SK-N-SH treated with all-trans-retinoic acid at 6 μM for 48 hours (cell line): Measurements from ENCODE around the gene STMN3.

Experiments
- ATAC-seq: fragments of 200-7000 bp; cut with Tn5 transposase; 3 replicates; pipeline ENCODE4 v1.9.1; 2020; ENCODE audit warnings: mild to moderate bottlenecking, moderate library complexity
- ARNTL ChIP-seq: fragments of 450-650 bp; formaldehyde crosslinking; IDR thresholded peaks from 2 replicates; pipeline ENCODE4 v1.5.0; 2020; ENCODE audit warnings: low read depth, mild to moderate bottlenecking, moderate library complexity, borderline replicate concordance
- BACH2 ChIP-seq: fragments of 250-450 bp; sonication (Bioruptor Pico); IDR thresholded peaks from 2 replicates; pipeline ENCODE4 v1.9.0; 2021; ENCODE audit warnings: mild to moderate bottlenecking, borderline replicate concordance
- CREB5 ChIP-seq: fragments of 250-450 bp; sonication (Bioruptor Pico); IDR thresholded peaks from 2 replicates; pipeline ENCODE4 v1.5.1; 2020; ENCODE audit warnings: low read depth, mild to moderate bottlenecking, moderate library complexity
- CSDC2 ChIP-seq: fragments of 250-450 bp; sonication (Bioruptor Pico); IDR thresholded peaks from 2 replicates; pipeline ENCODE4 v1.5.0; 2020; ENCODE audit warnings: mild to moderate bottlenecking, moderate library complexity
- ESRRG ChIP-seq: fragments of 250-450 bp; sonication (Bioruptor Pico); IDR thresholded peaks from 2 replicates; pipeline ENCODE4 v1.6.1; 2021; ENCODE audit warnings: mild to moderate bottlenecking
- GLIS3 ChIP-seq: fragments of 250-450 bp; sonication (Bioruptor Pico); IDR thresholded peaks from 2 replicates; pipeline ENCODE4 v1.5.0; 2020; ENCODE audit warnings: mild to moderate bottlenecking, moderate library complexity
- ISL1 ChIP-seq: fragments of 250-450 bp; sonication (Bioruptor Pico); IDR thresholded peaks from 2 replicates; pipeline ENCODE4 v2.1.2; 2022; ENCODE audit warnings: mild to moderate bottlenecking, moderate library complexity
- OSR1 ChIP-seq: fragments of 250-450 bp; sonication (Bioruptor Pico); IDR thresholded peaks from 2 replicates; pipeline ENCODE4 v1.8.0; 2022; ENCODE audit warnings: moderate library complexity, mild to moderate bottlenecking, inconsistent platforms
- PATZ1 ChIP-seq: fragments of 250-450 bp; sonication (Bioruptor Pico); IDR thresholded peaks from 2 replicates; pipeline ENCODE4 v1.8.0; 2020; ENCODE audit warnings: mild to moderate bottlenecking, moderate library complexity, borderline replicate concordance
- PPARA ChIP-seq: fragments of 250-450 bp; sonication (Bioruptor Pico); IDR thresholded peaks from 2 replicates; pipeline ENCODE4 v1.5.0; 2020; ENCODE audit warnings: mild to moderate bottlenecking, borderline replicate concordance
- RARB ChIP-seq: fragments of 250-450 bp; sonication (Bioruptor Pico); IDR thresholded peaks from 2 replicates; pipeline ENCODE4 v1.8.0; 2021; ENCODE audit warnings: mild to moderate bottlenecking, moderate library complexity
- TCF4 ChIP-seq: fragments of 250-450 bp; sonication (Bioruptor Pico); IDR thresholded peaks from 2 replicates; pipeline ENCODE4 v1.8.0; 2021; ENCODE audit warnings: mild to moderate bottlenecking, moderate library complexity, borderline replicate concordance
- TOX ChIP-seq: fragments of 250-450 bp; sonication (Bioruptor Pico); IDR thresholded peaks from 2 replicates; pipeline ENCODE4 v1.8.0; 2021; ENCODE audit warnings: mild to moderate bottlenecking, moderate library complexity, borderline replicate concordance
- ZC3H10 ChIP-seq: fragments of 250-450 bp; sonication (Bioruptor Pico); IDR thresholded peaks from 2 replicates; pipeline ENCODE4 v1.5.1; 2021; ENCODE audit warnings: mild to moderate bottlenecking, moderate library complexity
- ZFP3 ChIP-seq: fragments of 250-450 bp; sonication (Bioruptor Pico); IDR thresholded peaks from 2 replicates; pipeline ENCODE4 v1.5.0; 2020; ENCODE audit warnings: mild to moderate bottlenecking, moderate library complexity
- ZFP30 ChIP-seq: fragments of 450-650 bp; formaldehyde crosslinking; IDR thresholded peaks from 2 replicates; pipeline ENCODE4 v1.5.0; 2022; ENCODE audit warnings: mild to moderate bottlenecking, moderate library complexity
- ZNF565 ChIP-seq: fragments of 450-650 bp; formaldehyde crosslinking; conservative IDR thresholded peaks from 2 replicates; pipeline ENCODE4 v1.5.0; 2020; ENCODE audit warnings: low read depth, mild to moderate bottlenecking, moderate library complexity
- ZNF70 ChIP-seq: fragments of 450-650 bp; formaldehyde crosslinking; IDR thresholded peaks from 2 replicates; pipeline ENCODE4 v1.5.0; 2020; ENCODE audit warnings: mild to moderate bottlenecking, moderate library complexity
- TF ChIP-seq, protein P1 (sequence below): fragments of 250-450 bp; sonication (Bioruptor Pico); IDR thresholded peaks from 2 replicates; pipeline ENCODE4 v1.8.0; 2021; ENCODE audit warnings: low read depth, mild to moderate bottlenecking, moderate library complexity, borderline replicate concordance
- TF ChIP-seq, protein P2 (sequence below): fragments of 250-450 bp; sonication (Bioruptor Pico); IDR thresholded peaks from 2 replicates; pipeline ENCODE4 v1.5.0; 2020; ENCODE audit warnings: mild to moderate bottlenecking, moderate library complexity

The STMN3 gene

DNA sequence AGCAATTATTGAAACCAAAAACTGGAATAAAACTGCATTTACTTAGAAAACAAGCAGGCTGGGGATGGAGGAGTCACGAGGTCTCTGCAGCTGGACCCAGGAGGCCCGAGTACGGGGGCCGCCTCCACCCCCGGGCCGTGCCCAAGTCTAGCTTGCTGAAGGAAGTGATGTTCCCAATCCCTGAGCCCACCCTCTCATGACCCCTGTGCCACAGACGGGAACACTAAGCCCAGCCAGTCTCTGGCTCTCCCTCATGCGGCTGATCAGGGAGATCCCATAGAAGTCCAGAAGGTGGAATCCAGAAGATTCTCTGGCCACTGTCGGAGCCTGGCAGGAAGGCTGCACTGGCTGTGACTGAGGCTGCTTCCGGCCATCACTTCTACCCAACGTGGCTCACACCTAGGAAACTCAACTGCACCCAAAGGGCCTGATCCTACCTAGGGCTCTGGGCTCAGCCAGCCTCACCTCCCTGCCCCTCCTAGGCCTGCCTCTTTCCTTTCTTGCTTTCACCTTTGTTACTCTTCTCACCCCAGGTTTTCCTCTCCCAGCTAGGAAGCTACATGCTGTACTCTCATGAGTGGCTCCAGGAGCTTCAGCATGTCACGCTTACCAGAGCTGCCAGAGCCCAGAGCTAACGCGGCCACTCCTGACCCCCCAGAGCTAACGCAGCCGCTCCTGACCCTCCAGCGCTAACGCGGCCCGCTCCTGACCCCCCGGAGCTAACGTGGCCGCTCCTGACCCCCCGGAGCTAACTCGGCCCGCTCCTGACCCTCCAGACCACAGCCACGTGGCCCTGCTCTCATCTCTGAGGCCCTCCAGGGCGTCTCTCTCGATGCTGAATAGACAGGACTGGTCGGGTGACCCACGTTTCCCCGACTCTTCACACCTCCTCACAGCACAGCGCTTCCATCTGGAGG is 54.5 kb downstream of the STMN3 start:
- ATAC-seq = no peak
- no peak for TF ChIP-seq TOX (CRISPR knock-in tag)
- no peak for TF ChIP-seq ZFP3
- no peak for TF ChIP-seq PPARA (CRISPR knock-in tag)
- no peak for TF ChIP-seq CSDC2 (CRISPR knock-in tag)
- TF ChIP-seq ZNF70 (CRISPR knock-in tag) = no peak
- TF ChIP-seq ZNF565 = no peak
- TF ChIP-seq ISL1 (CRISPR knock-in tag) = no peak
- no peak for TF ChIP-seq ZC3H10 (CRISPR knock-in tag)
- no peak for TF ChIP-seq TCF4
- TF ChIP-seq GLIS3 (CRISPR knock-in tag) = no peak
- TF ChIP-seq BACH2 (CRISPR knock-in tag) = no peak
- TF ChIP-seq, protein P1, sequence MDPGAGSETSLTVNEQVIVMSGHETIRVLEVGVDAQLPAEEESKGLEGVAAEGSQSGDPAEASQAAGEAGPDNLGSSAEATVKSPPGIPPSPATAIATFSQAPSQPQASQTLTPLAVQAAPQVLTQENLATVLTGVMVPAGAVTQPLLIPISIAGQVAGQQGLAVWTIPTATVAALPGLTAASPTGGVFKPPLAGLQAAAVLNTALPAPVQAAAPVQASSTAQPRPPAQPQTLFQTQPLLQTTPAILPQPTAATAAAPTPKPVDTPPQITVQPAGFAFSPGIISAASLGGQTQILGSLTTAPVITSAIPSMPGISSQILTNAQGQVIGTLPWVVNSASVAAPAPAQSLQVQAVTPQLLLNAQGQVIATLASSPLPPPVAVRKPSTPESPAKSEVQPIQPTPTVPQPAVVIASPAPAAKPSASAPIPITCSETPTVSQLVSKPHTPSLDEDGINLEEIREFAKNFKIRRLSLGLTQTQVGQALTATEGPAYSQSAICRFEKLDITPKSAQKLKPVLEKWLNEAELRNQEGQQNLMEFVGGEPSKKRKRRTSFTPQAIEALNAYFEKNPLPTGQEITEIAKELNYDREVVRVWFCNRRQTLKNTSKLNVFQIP = no peak
- no peak for TF ChIP-seq RARB (CRISPR knock-in tag)
- no peak for TF ChIP-seq OSR1 (CRISPR knock-in tag)
- no peak for TF ChIP-seq ARNTL (CRISPR knock-in tag)
- TF ChIP-seq PATZ1 (CRISPR knock-in tag) = no peak
- TF ChIP-seq, all 23 proteins: peak for 0

DNA sequence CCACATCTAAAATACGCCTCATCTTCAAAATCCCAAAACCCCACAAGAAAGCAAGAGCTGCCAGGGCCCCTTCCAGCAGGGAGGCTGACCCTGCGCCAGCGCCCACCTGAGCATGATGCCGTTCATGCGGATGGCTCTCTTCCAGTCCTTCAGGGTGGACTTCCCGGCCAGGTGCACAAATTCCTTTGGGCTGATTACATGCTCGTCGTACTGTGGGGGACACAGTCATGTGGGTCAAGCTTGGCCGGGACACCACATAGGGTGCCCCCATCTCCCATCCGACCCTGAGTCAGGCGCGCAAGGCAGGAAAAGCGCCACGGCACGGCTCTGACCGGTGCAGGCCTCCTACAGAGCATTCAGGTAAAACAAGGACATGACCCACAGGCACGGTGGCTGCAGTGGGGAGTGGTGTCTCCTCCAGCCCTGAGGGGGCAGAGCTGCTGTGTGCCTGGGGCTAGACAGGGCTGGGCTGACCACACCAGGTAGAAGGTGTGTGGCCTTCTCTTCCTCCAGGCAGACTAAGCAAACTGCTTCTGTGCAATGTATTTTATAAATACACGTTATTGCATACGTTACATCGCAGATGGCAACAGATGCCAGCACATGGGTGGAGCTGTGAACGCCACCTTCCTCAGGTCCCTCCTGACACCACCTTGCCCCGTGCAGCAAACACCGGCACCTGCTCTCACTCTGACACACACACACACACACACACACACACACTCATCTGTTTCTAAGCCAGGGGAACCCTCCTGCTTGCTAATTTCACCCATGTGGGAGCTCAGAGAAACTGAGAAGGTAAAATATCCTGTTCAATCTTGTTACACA is 55.4 kb downstream of the STMN3 start:
- no peak for ATAC-seq
- TF ChIP-seq ESRRG (CRISPR knock-in tag) = no peak

GRCh38 chr20:63596423-63596822 is 56.8 kb downstream of the STMN3 start:
- no peak for TF ChIP-seq PPARA (CRISPR knock-in tag)
- TF ChIP-seq TOX (CRISPR knock-in tag) = no peak
- TF ChIP-seq BACH2 (CRISPR knock-in tag) = no peak
- no peak for TF ChIP-seq CREB5
- no peak for TF ChIP-seq PATZ1 (CRISPR knock-in tag)
- TF ChIP-seq GLIS3 (CRISPR knock-in tag) = no peak
- no peak for TF ChIP-seq ZFP30 (CRISPR knock-in tag)
- TF ChIP-seq OSR1 (CRISPR knock-in tag) = no peak
- TF ChIP-seq ARNTL (CRISPR knock-in tag) = no peak
- TF ChIP-seq, protein P2, sequence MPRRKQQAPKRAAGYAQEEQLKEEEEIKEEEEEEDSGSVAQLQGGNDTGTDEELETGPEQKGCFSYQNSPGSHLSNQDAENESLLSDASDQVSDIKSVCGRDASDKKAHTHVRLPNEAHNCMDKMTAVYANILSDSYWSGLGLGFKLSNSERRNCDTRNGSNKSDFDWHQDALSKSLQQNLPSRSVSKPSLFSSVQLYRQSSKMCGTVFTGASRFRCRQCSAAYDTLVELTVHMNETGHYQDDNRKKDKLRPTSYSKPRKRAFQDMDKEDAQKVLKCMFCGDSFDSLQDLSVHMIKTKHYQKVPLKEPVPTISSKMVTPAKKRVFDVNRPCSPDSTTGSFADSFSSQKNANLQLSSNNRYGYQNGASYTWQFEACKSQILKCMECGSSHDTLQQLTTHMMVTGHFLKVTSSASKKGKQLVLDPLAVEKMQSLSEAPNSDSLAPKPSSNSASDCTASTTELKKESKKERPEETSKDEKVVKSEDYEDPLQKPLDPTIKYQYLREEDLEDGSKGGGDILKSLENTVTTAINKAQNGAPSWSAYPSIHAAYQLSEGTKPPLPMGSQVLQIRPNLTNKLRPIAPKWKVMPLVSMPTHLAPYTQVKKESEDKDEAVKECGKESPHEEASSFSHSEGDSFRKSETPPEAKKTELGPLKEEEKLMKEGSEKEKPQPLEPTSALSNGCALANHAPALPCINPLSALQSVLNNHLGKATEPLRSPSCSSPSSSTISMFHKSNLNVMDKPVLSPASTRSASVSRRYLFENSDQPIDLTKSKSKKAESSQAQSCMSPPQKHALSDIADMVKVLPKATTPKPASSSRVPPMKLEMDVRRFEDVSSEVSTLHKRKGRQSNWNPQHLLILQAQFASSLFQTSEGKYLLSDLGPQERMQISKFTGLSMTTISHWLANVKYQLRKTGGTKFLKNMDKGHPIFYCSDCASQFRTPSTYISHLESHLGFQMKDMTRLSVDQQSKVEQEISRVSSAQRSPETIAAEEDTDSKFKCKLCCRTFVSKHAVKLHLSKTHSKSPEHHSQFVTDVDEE (CRISPR knock-in tag) = no peak
- TF ChIP-seq ISL1 (CRISPR knock-in tag) = no peak
- TF ChIP-seq ZFP3 = no peak
- TF ChIP-seq ZNF70 (CRISPR knock-in tag) = no peak
- no peak for TF ChIP-seq ESRRG (CRISPR knock-in tag)
- ATAC-seq = no peak
